ENCODE results near the gene COL6A3.

- TF ChIP-seq CTCF (conservative IDR thresholded peaks at IDR 0.05) (no peak), EZH2 (IDR thresholded peaks at IDR 0.05; ENCODE audit: low read depth) (no peak)
Measured at GRCh38 chr2:237433920-237434676, 20.1 kb upstream of the COL6A3 start.

All from PC-9 (cell line).